NB4 (cell line): ENCODE measurements around the gene RPS6KA2.

Experiments used
- DNase-seq: peaks from one replicate; pipeline ENCODE4 v3.0.0; 2010; ENCODE audit warnings: low read depth
- H3K4me3 ChIP-seq: one replicate; pipeline ENCODE4 v1.5.1; 2011; ENCODE audit warnings: mild to moderate bottlenecking, low read depth, low read length, moderate library complexity
- MYC ChIP-seq: IDR thresholded peaks from 2 replicates; pipeline ENCODE4 v1.6.1; 2011; ENCODE audit warnings: low read depth, low read length
- POLR2A ChIP-seq: IDR thresholded peaks from 2 replicates; pipeline ENCODE4 v1.6.1; 2011; ENCODE audit warnings: mild to moderate bottlenecking; ENCODE audit not compliant: insufficient read length; ENCODE audit errors: extremely low read depth
- TF ChIP-seq, protein P1 (sequence below): IDR thresholded peaks from 2 replicates; pipeline ENCODE4 v1.6.1; 2011; ENCODE audit warnings: low read depth, low read length
- TF ChIP-seq, protein P2 (sequence below): IDR thresholded peaks from one replicate; pipeline ENCODE4 v1.5.1; 2012; ENCODE audit warnings: low read depth, low read length

RPS6KA2 gene

DNA sequence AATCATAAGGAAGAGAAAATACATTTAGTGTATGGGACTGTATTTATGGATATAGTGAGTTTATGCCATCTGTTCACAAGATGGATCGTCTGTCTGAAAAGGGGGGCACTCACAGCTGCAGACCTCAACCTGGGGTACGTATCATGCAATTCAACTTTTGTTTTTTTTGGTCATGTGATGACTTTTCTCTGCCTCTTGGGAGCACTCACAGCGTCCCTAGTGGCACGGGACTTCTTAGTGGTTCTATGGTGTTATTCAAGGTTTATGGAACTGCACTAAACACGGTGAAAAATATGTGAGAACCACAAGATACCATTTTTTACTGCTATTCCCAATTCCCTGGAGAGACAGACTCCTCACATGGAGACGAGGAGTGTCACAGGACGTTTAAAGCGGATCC, 183.9 kb downstream of the RPS6KA2 start:
- no peak overlapping the region for H3K4me3 ChIP-seq
- TF ChIP-seq MYC: no peak
- TF ChIP-seq, protein P1, sequence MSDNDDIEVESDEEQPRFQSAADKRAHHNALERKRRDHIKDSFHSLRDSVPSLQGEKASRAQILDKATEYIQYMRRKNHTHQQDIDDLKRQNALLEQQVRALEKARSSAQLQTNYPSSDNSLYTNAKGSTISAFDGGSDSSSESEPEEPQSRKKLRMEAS: no peak
- no peak for DNase-seq

DNA sequence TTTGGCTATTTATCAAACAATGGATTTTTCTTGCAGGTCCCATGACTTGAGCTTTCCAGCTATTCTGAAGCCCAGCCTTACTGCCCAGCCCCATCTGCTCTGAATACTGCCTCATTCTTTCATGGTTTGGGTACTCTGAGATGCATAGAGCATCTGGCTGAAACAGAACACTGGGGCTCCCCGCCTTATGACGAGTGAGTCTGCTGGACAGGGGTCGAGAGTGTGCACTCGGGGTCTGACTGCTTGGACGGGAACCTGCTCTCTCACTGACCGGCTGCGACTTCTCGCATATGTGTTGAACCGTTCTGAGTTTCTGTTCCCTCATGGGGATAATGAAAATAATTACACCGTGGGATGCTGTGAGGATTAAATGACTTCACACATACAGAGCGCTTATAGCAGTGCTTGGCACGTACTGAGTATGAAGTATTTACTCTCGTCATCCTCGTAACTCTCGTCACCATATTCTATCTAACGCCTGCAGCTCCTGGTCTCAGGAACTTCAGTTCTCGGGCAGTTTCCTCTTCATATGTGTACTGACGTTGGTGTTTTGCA, 184.8 kb downstream of the RPS6KA2 start:
- DNase-seq: no peak
- H3K4me3 ChIP-seq: no peak overlapping the region
- TF ChIP-seq, protein P2, sequence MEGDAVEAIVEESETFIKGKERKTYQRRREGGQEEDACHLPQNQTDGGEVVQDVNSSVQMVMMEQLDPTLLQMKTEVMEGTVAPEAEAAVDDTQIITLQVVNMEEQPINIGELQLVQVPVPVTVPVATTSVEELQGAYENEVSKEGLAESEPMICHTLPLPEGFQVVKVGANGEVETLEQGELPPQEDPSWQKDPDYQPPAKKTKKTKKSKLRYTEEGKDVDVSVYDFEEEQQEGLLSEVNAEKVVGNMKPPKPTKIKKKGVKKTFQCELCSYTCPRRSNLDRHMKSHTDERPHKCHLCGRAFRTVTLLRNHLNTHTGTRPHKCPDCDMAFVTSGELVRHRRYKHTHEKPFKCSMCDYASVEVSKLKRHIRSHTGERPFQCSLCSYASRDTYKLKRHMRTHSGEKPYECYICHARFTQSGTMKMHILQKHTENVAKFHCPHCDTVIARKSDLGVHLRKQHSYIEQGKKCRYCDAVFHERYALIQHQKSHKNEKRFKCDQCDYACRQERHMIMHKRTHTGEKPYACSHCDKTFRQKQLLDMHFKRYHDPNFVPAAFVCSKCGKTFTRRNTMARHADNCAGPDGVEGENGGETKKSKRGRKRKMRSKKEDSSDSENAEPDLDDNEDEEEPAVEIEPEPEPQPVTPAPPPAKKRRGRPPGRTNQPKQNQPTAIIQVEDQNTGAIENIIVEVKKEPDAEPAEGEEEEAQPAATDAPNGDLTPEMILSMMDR: no peak
- TF ChIP-seq POLR2A (no peak), MYC (no peak)
- TF ChIP-seq, protein P1: no peak

DNA sequence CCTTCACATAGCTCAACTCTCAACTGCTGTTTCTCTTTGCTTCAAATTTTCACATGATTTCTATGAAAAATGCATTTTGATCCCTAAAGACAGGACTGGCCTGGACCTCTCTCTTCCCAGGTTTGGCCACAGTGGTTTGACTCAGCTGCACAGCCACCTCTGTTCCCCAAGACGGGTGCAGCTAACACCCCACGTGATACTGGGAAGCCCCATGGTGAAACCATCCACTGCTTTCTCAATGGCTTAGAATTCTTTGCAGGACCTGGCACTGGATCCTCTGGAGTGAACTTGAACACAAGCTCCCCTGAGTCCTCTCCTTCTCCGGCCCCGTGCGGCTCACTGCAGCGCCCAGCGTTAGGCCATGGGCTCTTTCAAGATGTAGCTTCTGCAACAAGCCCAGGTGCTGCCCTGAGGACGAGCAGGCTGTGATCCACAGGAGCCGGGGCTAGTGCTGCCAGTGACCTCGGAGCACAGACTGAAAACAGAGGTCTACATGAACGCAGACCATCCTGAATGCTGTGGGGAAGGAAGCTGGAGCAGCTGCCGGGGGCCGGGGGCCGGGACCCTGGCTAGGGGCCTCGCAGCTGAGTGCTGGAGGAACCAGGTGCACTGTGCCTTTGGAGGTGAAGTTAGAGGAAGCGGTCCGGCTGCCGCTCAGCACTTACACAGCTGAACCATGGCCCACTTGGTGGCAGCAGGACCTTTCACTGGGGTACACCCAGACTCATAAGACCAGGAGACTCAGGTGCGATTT, 185.5 kb downstream of the RPS6KA2 start:
- TF ChIP-seq POLR2A (no peak), MYC (no peak)
- TF ChIP-seq, protein P1: no peak
- TF ChIP-seq, protein P2: no peak
- H3K4me3 ChIP-seq: no peak overlapping the region

DNA sequence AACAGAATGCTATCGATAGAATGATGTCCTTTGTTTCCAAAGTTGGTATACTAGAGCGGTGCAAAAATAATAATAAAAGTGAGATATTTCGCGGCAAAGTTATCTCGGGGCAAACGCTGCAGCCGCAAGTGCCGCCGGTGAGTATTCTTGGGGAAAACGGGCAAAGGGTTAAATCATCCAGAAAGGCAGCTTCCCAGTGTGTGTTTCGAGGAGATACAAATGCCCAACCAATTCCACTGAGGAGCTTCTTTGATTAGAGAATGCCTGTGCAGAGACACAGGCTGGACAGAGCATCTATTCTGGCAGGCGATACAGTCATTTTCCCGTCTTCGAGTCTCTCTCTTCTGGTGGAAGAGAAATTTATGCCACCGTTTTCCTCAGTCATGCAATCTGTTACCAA, 186.3 kb downstream of the RPS6KA2 start:
- no peak for DNase-seq
- TF ChIP-seq POLR2A (no peak), MYC (no peak)
- TF ChIP-seq, protein P1: no peak
- TF ChIP-seq, protein P2: no peak
- H3K4me3 ChIP-seq: no peak overlapping the region

More for the DNA sequence above, 185.5 kb downstream of the RPS6KA2 start:
- no peak for DNase-seq

DNA sequence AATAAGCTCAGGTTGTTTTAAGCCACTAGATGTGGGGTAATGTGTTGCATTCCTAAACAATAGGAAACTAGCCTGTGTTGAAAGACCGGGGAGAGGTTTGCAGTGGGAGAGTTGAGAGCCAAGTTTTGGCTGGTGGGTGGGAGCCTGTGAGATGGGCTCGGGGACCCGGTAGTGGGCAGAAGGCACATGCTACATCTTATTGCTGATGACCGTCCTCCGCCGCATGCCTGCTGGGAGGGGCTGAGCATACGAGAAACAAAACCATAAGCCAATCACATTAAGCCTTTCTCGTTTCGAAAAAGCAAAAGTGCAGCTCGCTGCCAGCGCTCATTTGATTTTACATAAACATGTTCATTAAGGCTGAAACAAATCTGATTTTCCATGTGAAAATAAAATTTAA, 186.9 kb downstream of the RPS6KA2 start:
- no peak for DNase-seq
- H3K4me3 ChIP-seq: no peak overlapping the region
- TF ChIP-seq, protein P1: no peak
- TF ChIP-seq, protein P2: no peak
- TF ChIP-seq POLR2A (no peak), MYC (no peak)
